Mesendoderm (in vitro differentiated cells): ENCODE results near the gene HRG.
"Not testable (repeated sequence)": the region's sequence is repeated elsewhere in the genome, so short reads cannot be mapped to it uniquely, and the experiment has no call there.

Source experiments
- DNase-seq: peaks from one replicate; pipeline ENCODE4 v3.0.0; 2013
- H2AK5ac ChIP-seq: 2 replicates; pipeline ENCODE4 v1.6.1; 2013; ENCODE audit warnings: low read length, inconsistent platforms
- H2BK120ac ChIP-seq: 2 replicates; pipeline ENCODE4 v1.6.1; 2013; ENCODE audit warnings: low read depth, mild to moderate bottlenecking, low read length, moderate library complexity, mixed read lengths
- H2BK15ac ChIP-seq: replicated peaks from 2 replicates; pipeline ENCODE4 v1.6.1; 2013; ENCODE audit warnings: low read depth, mild to moderate bottlenecking, moderate library complexity
- H2BK5ac ChIP-seq: 2 replicates; pipeline ENCODE4 v1.6.1; 2013; ENCODE audit warnings: low read length, inconsistent platforms
- H3K18ac ChIP-seq: 2 replicates; pipeline ENCODE4 v1.6.1; 2013; ENCODE audit warnings: mild to moderate bottlenecking, low read length, mixed read lengths
- H3K23ac ChIP-seq: one replicate; pipeline ENCODE4 v1.6.1; 2013; ENCODE audit warnings: low read length
- H3K27ac ChIP-seq: 2 replicates; pipeline ENCODE4 v1.5.1; 2013; ENCODE audit warnings: low read depth, mild to moderate bottlenecking, inconsistent platforms, low read length, moderate library complexity
- H3K27me3 ChIP-seq: 2 replicates; pipeline ENCODE4 v1.6.1; 2013; ENCODE audit warnings: low read length, control low read depth, mild to moderate bottlenecking, inconsistent platforms; ENCODE audit not compliant: insufficient read depth, poor library complexity
- H3K36me3 ChIP-seq: 2 replicates; pipeline ENCODE4 v1.6.1; 2013; ENCODE audit warnings: low read length, inconsistent platforms; ENCODE audit not compliant: control insufficient read depth, insufficient read depth
- H3K4ac ChIP-seq: one replicate; pipeline ENCODE4 v1.6.1; 2013; ENCODE audit warnings: low read depth, mild to moderate bottlenecking, low read length, moderate library complexity
- H3K4me1 ChIP-seq: 2 replicates; pipeline ENCODE4 v1.6.1; 2013; ENCODE audit warnings: low read depth, low read length, inconsistent platforms; ENCODE audit not compliant: control insufficient read depth
- H3K4me2 ChIP-seq: 2 replicates; pipeline ENCODE4 v1.6.1; 2013; ENCODE audit warnings: low read length
- H3K4me3 ChIP-seq: 2 replicates; pipeline ENCODE4 v1.5.1; 2013; ENCODE audit warnings: mild to moderate bottlenecking, low read length
- H3K56ac ChIP-seq: one replicate; pipeline ENCODE4 v1.6.1; 2013; ENCODE audit warnings: low read length
- H3K79me1 ChIP-seq: 2 replicates; pipeline ENCODE4 v1.6.1; 2013; ENCODE audit warnings: low read length, inconsistent platforms
- H3K79me2 ChIP-seq: 2 replicates; pipeline ENCODE4 v1.6.1; 2013; ENCODE audit warnings: mild to moderate bottlenecking, low read length; ENCODE audit not compliant: control insufficient read depth, insufficient read depth
- H3K9ac ChIP-seq: 2 replicates; pipeline ENCODE4 v1.6.1; 2013; ENCODE audit warnings: low read length, inconsistent platforms
- H4K5ac ChIP-seq: one replicate; pipeline ENCODE4 v1.6.1; 2013; ENCODE audit warnings: low read length
- H4K8ac ChIP-seq: one replicate; pipeline ENCODE4 v1.6.1; 2013; ENCODE audit warnings: low read depth, mild to moderate bottlenecking, control low read depth, low read length, moderate library complexity
- WGBS: extraction: QIAGEN DNeasy Blood & Tissue Kit; methylation state at CpG from one replicate; pipeline ENCODE4 v1.1.7; 2013; ENCODE audit warnings: low lambda C conversion rate, missing lambda C conversion rate; ENCODE audit not compliant: insufficient coverage; ENCODE audit errors: extremely low coverage; 5-methylcytosine and 5-hydroxymethylcytosine counted together

HRG gene

DNA sequence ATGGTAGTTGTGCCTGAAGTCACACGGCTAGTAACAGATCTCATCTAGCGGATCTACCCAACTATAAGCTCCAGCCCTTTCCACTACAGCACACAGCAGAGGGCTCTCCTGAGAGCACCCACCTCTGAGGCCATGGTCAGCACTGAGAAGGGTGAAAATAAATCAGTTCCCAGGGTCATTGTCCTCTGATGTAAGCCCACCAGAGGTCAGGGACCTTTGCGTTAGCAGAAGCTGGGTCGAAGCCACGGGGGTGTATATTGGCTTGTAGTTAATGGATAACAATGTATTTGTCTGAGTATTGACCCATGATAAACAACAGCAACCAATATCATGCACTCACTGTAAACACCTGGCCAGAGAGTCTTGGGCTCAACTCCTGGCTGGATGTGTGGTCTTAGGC, 31.6 kb upstream of the HRG start:
- H2BK120ac ChIP-seq, H3K36me3 ChIP-seq, H3K56ac ChIP-seq, H3K27me3 ChIP-seq, H3K4me2 ChIP-seq, H3K27ac ChIP-seq, H3K18ac ChIP-seq, H2BK5ac ChIP-seq, H3K9ac ChIP-seq, H3K4me3 ChIP-seq, H3K4me1 ChIP-seq, H3K23ac ChIP-seq, H3K4ac ChIP-seq, H4K5ac ChIP-seq, H3K79me1 ChIP-seq, H4K8ac ChIP-seq, H2AK5ac ChIP-seq, H2BK15ac ChIP-seq, H3K79me2 ChIP-seq, DNase-seq: not testable (repeated sequence)
- no CpG with 5 or more reads among the region's 5 CpGs for WGBS

DNA sequence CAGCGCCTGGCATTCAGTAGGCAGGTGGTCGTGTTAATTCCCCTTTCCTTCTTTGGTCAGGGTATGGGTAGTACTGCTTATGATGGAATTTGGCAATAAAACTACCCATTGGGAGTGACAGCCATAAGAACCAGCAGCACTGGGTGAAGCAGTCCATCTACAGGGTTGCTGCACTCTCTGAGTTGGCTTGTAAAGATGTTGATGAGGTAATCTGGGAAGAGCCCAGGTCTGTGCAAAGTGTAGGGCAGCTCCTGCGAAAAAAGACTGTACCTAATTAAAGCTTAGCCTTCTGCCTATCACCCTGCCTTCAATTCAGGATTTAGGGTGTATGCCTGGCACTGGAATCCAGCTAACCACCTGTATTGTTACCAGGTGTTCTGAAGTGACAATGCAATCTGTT, 30.3 kb upstream of the HRG start:
- WGBS: no CpG with 5 or more reads among the region's 3 CpGs
- Histone ChIP-seq H4K8ac (no peak overlapping the region), H3K4me3 (no peak overlapping the region)

DNA sequence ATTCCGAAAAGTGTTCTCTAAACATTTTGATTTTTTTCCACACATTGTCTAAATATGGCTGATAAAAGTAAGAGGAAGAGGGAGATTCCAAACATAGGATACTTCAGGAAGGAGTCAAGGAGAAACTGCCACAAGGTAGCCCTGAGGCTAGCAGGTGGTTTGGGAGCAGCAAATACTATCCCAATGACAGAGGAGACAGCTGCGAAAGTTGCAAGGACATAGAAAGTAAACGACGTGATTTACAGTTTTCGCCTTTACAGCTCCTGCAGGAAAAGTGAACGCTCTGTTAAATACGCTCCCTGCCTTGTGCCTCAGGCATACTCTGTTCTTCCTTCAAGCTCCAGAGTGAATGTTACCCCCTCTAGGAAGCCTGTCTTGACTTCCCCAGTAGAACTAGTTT, 29.3 kb upstream of the HRG start:
- H3K23ac ChIP-seq: no peak overlapping the region
- no peak overlapping the region for H3K4ac ChIP-seq

More for the DNA sequence above, 30.3 kb upstream of the HRG start:
- no peak overlapping the region for H2BK120ac ChIP-seq
- no peak for DNase-seq
- H3K79me2 ChIP-seq: no peaks in the 10 kb centered on the region
- H3K27me3 ChIP-seq: no peaks in the 10 kb centered on the region
- no peak overlapping the region for H3K4ac ChIP-seq
- H3K36me3 ChIP-seq: no peaks in the 10 kb centered on the region
- H3K4me2 ChIP-seq: no peak overlapping the region
- no peak overlapping the region for H3K9ac ChIP-seq
- no peak overlapping the region for H3K18ac ChIP-seq
- H3K56ac ChIP-seq: no peak overlapping the region
- no peak overlapping the region for H2BK15ac ChIP-seq
- H2BK5ac ChIP-seq: no peak overlapping the region
- H3K23ac ChIP-seq: no peak overlapping the region
- H3K4me1 ChIP-seq: no peaks in the 10 kb centered on the region
- H2AK5ac ChIP-seq: no peak overlapping the region
- H3K27ac ChIP-seq: no peak overlapping the region
- no peak overlapping the region for H4K5ac ChIP-seq
- H3K79me1 ChIP-seq: no peaks in the 10 kb centered on the region

DNA sequence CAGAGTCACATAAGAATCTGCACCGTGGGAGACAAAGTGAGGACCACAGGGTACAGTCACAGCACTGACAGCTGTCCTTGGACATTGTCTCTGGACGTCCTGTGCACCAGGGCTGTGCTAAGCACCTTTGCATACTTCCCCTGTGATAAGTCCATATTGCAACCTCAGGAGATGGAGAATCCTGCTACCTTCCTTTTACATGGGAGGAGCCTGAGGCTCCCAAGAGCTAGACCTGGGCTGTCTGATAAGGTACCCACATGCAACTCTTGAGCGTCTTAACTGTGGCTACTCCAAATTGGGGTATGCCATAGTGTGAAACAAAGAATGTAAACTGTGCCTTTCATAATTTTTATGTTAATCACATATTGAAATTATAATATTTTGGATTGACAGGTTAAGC, 28.1 kb upstream of the HRG start:
- Histone ChIP-seq H3K9ac (no peak overlapping the region), H3K79me2 (no peaks in the 10 kb centered on the region), H3K4ac (no peak overlapping the region), H3K4me3 (no peak overlapping the region), H2BK15ac (no peak overlapping the region), H3K79me1 (no peaks in the 10 kb centered on the region), H4K8ac (no peak overlapping the region), H3K56ac (no peak overlapping the region), H2AK5ac (no peak overlapping the region), H3K4me1 (no peaks in the 10 kb centered on the region), H2BK5ac (no peak overlapping the region), H3K27me3 (no peaks in the 10 kb centered on the region), H3K36me3 (no peaks in the 10 kb centered on the region), H4K5ac (no peak overlapping the region), H3K18ac (no peak overlapping the region), H3K23ac (no peak overlapping the region), H2BK120ac (no peak overlapping the region), H3K4me2 (no peak overlapping the region), H3K27ac (no peak overlapping the region)
- no peak for DNase-seq
- no CpG with 5 or more reads among the region's 3 CpGs for WGBS

More for the DNA sequence above, 29.3 kb upstream of the HRG start:
- no peak overlapping the region for H4K5ac ChIP-seq
- WGBS: no CpG with 5 or more reads among the region's 7 CpGs
- no peak overlapping the region for H4K8ac ChIP-seq
- H3K27me3 ChIP-seq: no peaks in the 10 kb centered on the region
- H3K27ac ChIP-seq: no peak overlapping the region
- no peak overlapping the region for H2BK15ac ChIP-seq
- H3K4me2 ChIP-seq: no peak overlapping the region
- no peaks in the 10 kb centered on the region for H3K36me3 ChIP-seq
- no peak overlapping the region for H3K18ac ChIP-seq
- H3K79me1 ChIP-seq: no peaks in the 10 kb centered on the region
- no peak overlapping the region for H2BK120ac ChIP-seq
- H2BK5ac ChIP-seq: no peak overlapping the region
- H3K9ac ChIP-seq: no peak overlapping the region
- H3K56ac ChIP-seq: no peak overlapping the region
- H3K79me2 ChIP-seq: no peaks in the 10 kb centered on the region
- no peak overlapping the region for H3K4me3 ChIP-seq
- DNase-seq: no peak
- H3K4me1 ChIP-seq: no peaks in the 10 kb centered on the region
- H2AK5ac ChIP-seq: no peak overlapping the region

DNA sequence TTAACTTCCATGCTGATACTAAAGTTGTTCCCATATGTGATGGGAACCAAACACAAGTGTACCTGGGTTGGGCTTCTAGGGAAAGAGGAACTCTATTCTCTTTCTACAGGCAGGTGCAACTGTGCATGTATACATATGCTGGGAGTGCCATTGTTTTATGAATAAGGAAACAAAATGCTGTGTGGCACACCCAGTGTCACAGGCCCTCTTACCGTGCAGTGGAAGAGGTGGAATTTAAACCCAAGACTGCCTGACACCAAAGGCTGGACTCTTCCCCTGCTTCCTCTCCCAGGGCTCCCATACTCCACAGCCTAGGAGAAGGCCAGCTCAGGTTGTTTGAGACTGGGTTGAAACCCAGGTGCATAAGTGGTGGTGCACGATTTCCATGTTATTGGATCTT, 27.6 kb upstream of the HRG start:
- H3K79me2 ChIP-seq: no peaks in the 10 kb centered on the region
- no CpG with 5 or more reads among the region's 2 CpGs for WGBS
- no peak overlapping the region for H3K4me2 ChIP-seq

DNA sequence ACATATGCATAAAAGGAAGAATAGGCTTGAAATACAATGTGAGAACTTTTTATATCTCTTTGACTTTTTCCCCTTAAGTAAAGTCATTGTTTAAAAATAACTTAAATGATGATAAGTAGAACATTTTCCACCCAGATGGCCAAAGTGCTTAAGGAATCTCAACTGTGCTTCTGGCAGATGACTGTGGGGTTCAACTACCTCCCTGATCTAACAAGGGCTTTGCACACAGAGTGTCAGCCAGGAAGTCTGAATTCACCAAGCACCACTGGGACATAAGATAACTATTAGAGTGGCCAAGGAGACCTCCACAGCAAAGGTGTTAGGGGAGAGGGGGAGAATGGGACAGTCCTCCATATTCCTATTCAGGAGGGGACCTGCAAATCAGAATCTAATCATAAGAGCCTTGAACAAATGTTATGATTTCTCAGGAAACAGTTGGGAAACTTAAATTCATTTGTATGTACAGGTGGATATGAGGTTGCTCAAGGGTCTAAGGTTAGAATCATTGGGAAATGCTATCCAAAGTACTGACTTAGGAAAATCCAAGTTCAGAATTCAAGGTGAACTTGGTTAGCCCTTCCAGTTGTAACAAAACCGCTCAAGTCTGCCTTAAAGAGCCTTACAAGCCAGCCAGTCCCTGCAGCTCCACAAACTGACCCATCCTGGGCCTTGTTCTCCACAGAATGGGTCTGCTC, 25.9 kb upstream of the HRG start, which contains the start of gene FETUB:
Gene FETUB (plus strand): TSS at position 622 of the 695 bp plus-strand sequence. CDS start 62 bp downstream, at position 684.
- no peak within 1 kb of the TSS for H3K27ac ChIP-seq
- H3K18ac ChIP-seq: no peak within 1 kb of the TSS
- no peak within 1 kb of the TSS for H2AK5ac ChIP-seq
- no peak within 1 kb of the TSS for H3K56ac ChIP-seq
- DNase-seq: no peak
- no CpG with 5 or more reads among the region's 1 CpG for WGBS
- no peaks in the 10 kb centered on the region for H3K79me2 ChIP-seq
- H2BK15ac ChIP-seq: no peak within 1 kb of the TSS
- no peak within 1 kb of the TSS for H3K4me2 ChIP-seq
- no peak within 1 kb of the TSS for H2BK5ac ChIP-seq
- H3K36me3 ChIP-seq: no peaks in the 10 kb centered on the region
- H3K4ac ChIP-seq: no peak within 1 kb of the TSS
- no peaks in the 10 kb centered on the region for H3K27me3 ChIP-seq
- H3K23ac ChIP-seq: no peak within 1 kb of the TSS
- no peaks in the 10 kb centered on the region for H3K79me1 ChIP-seq
- no peak within 1 kb of the TSS for H2BK120ac ChIP-seq
- peaks cover 2% of the 10 kb centered on the region for H3K4me1 ChIP-seq
- H4K5ac ChIP-seq: no peak within 1 kb of the TSS
- no peak within 1 kb of the TSS for H3K9ac ChIP-seq
- no peak within 1 kb of the TSS for H3K4me3 ChIP-seq
- no peak within 1 kb of the TSS for H4K8ac ChIP-seq

More for the DNA sequence above, 27.6 kb upstream of the HRG start:
- no peak for DNase-seq
- no peaks in the 10 kb centered on the region for H3K27me3 ChIP-seq
- no peaks in the 10 kb centered on the region for H3K36me3 ChIP-seq
- no peak overlapping the region for H2BK120ac ChIP-seq
- H3K4ac ChIP-seq: no peak overlapping the region
- H4K5ac ChIP-seq: no peak overlapping the region
- no peak overlapping the region for H3K9ac ChIP-seq
- no peak overlapping the region for H3K27ac ChIP-seq
- H2BK5ac ChIP-seq: no peak overlapping the region
- H3K18ac ChIP-seq: no peak overlapping the region
- H3K4me1 ChIP-seq: no peaks in the 10 kb centered on the region
- no peaks in the 10 kb centered on the region for H3K79me1 ChIP-seq
- H2AK5ac ChIP-seq: no peak overlapping the region
- H4K8ac ChIP-seq: no peak overlapping the region
- no peak overlapping the region for H3K56ac ChIP-seq
- H2BK15ac ChIP-seq: no peak overlapping the region
- H3K4me3 ChIP-seq: no peak overlapping the region
- no peak overlapping the region for H3K23ac ChIP-seq
